Spleen (tissue), 11 donors: ENCODE results near the gene CEMIP. TPM values are rescaled to one million over a fixed set of nuclear protein-coding genes. Genes with fewer than 3 reads are reported as not detected.

Experiments used
- DNase-seq: peaks from one replicate; pipeline ENCODE4 v3.0.0-alpha.2; 2020
- H3K27ac ChIP-seq, 8 donors: fragments of 200-600 bp; sonication (generic) in 7 of 8; 1 replicate in 4 of 8; 2 replicates in 4 of 8; pipeline versions ENCODE4 v1.5.0 to v1.8.0; 2016 to 2021; ENCODE audit warnings: inconsistent platforms in 4 of 8, mild to moderate bottlenecking in 4 of 8, moderate library complexity in 1 of 8
- H3K27me3 ChIP-seq, 7 donors: fragments of 200-600 bp; sonication (generic) in 6 of 7; replicated peaks in 1 of 7; 1 replicate in 4 of 7; 2 replicates in 3 of 7; pipeline versions ENCODE4 v1.5.0 to v1.8.0; 2016 to 2021; ENCODE audit warnings: inconsistent platforms in 3 of 7, mild to moderate bottlenecking in 1 of 7
- H3K36me3 ChIP-seq, 6 donors: fragments of 200-600 bp; sonication (generic) in 5 of 6; 1 replicate in 4 of 6; 2 replicates in 2 of 6; pipeline versions ENCODE4 v1.5.0 to v1.8.0; 2016 to 2021; ENCODE audit warnings: inconsistent platforms in 2 of 6
- H3K4me1 ChIP-seq, 6 donors: fragments of 200-600 bp; sonication (generic) in 5 of 6; 1 replicate in 3 of 6; 2 replicates in 3 of 6; pipeline versions ENCODE4 v1.5.0 to v1.8.0; 2016 to 2021; ENCODE audit warnings: inconsistent platforms in 3 of 6
- H3K4me3 ChIP-seq, 8 donors: fragments of 200-600 bp; sonication (generic) in 7 of 8; 1 replicate in 4 of 8; 2 replicates in 4 of 8; pipeline versions ENCODE4 v1.5.0 to v1.8.0; 2016 to 2021; ENCODE audit warnings: inconsistent platforms in 4 of 8, mild to moderate bottlenecking in 4 of 8, moderate library complexity in 2 of 8
- H3K9me3 ChIP-seq, 8 donors: fragments of 200-600 bp; sonication (generic) in 7 of 8; 1 replicate in 4 of 8; 2 replicates in 4 of 8; pipeline versions ENCODE4 v1.5.0 to v1.8.0; 2016 to 2021; ENCODE audit warnings: inconsistent platforms in 4 of 8
- CTCF ChIP-seq, 11 experiments: fragments of 200-600 bp in 7 of 11; fragments of 450-650 bp in 4 of 11; sonication (generic) in 4 of 11; IDR thresholded peaks in 8 of 11; conservative IDR thresholded peaks in 3 of 11; 1 replicate in 7 of 11; 2 replicates in 4 of 11; pipeline versions ENCODE4 v1.4.0 to v1.8.0; 2016 to 2021; ENCODE audit warnings: antibody characterized with exemption in 11 of 11, inconsistent platforms in 4 of 11, mild to moderate bottlenecking in 1 of 11
- POLR2A ChIP-seq, 3 donors: fragments of 450-650 bp; IDR thresholded peaks; one replicate each; pipeline ENCODE4 v1.5.1; 2017; ENCODE audit warnings: antibody characterized with exemption in 3 of 3, mild to moderate bottlenecking in 1 of 3
- POLR2AphosphoS5 ChIP-seq, 3 donors: sonication (generic); formaldehyde crosslinking; IDR thresholded peaks; one replicate each; pipeline ENCODE4 v1.5.1; 2017; ENCODE audit warnings: antibody characterized with exemption in 3 of 3
- WGBS, 5 donors: extraction: QIAGEN DNeasy Blood & Tissue Kit in 3 of 5; methylation state at CpG; one replicate each; pipeline versions ENCODE4 v1.1.5 to v1.1.7; 2013 to 2018; 5-methylcytosine and 5-hydroxymethylcytosine counted together
- intact Hi-C: fragments of 100-400 bp; cut with DNase I; formaldehyde crosslinking; loops from one replicate; pipeline ENCODE4 v1.15.0; 2023; ENCODE audit warnings: low total_unique reads
- polyA plus RNA-seq, 3 donors: library from polyadenylated mRNA; stranded (reverse); fragments of 200-250 nt; gene quantifications; one replicate each; pipeline ENCODE4 v1.2.1, GENCODE V29; 2013
- total RNA-seq, 7 donors: library from RNA; depleted of rRNA in 3 of 7; stranded (reverse); fragments of >200 nt in 3 of 7; fragmentation: NEBNext Ultra II Directional in 4 of 7; extraction: Animal tissue kit (Norgen Biotek cat#: 25700) in 4 of 7; gene quantifications; one replicate each; pipeline versions ENCODE4 v1.1.0 to v1.2.1, GENCODE V29; 2016 to 2021
- donor health status: healthy with polysubstance abuse.
- donor health status: DM: no; HTN: no; CAD: no; lungs with moderate emphysema.
- donor health status: DM: no; HTN: no; CAD: no.
- donor health status: Bipolar disorder and iron deficiency.
- donor health status: healthy.
- donor health status: DM: no; HTN: no; CAD: no.
- donor health status: DM: yes; HTN: yes; CAD: no.

CEMIP gene
- total and polyA plus RNA-seq, 10 donors: 0.20 to 3.0 (median 1.0) TPM; not detected in 1

- WGBS, 5 donors: 69 to 75% (median 73%) methylated on average over 10 of the region's 10 CpGs
- peaks cover 0 to 63% (median 25%) of the 10 kb centered on the region in 7 donors for H3K27me3 ChIP-seq
- no peaks in the 10 kb centered on the region for H3K9me3 ChIP-seq
- H3K4me3 ChIP-seq: peak overlapping the region in 1 of 8 donors; percentile 47
- H3K36me3 ChIP-seq: no peaks in the 10 kb centered on the region
- no peak for DNase-seq
- peak overlapping the region in 1 of 8 donors; percentile 33 for H3K27ac ChIP-seq
- TF ChIP-seq POLR2AphosphoS5 (IDR thresholded peaks at IDR 0.05) (no peak), POLR2A (IDR thresholded peaks at IDR 0.05) (no peak), CTCF (IDR thresholded peaks at IDR 0.05 in 8 of 11, conservative IDR thresholded peaks at IDR 0.05 in 3 of 11) (no peak)
- peaks cover 16 to 56% (median 37%) of the 10 kb centered on the region in 6 donors for H3K4me1 ChIP-seq
- intact Hi-C loops: loop anchor here (2.0 to 10.0 kb wide), 2 partner anchors 83 to 321 kb away; partner anchors contain the start of gene ABHD17C
Observed at GRCh38 chr15:80777826-80778620, 1.1 kb upstream of the CEMIP start.

DNA sequence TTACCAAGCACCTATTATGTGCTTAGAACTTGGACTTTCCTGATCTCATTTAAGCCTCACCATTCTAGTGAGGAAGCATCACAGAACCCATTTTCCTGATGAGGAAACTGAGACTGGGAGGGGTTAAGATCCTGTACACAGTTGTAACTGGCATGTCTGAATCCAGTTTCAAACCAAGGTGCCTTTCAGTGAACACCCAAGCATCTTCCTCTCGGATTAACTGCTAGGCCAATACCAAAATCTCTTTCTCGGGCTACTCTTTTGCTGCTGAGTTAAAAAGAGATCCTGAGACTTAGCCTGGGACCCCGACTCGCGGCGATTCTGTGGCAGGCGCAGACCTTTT is 578 bp upstream of the CEMIP start:
- no peaks in the 10 kb centered on the region for H3K36me3 ChIP-seq
- no peak for TF ChIP-seq CTCF (IDR thresholded peaks at IDR 0.05 in 8 of 11, conservative IDR thresholded peaks at IDR 0.05 in 3 of 11)
- 28 to 42% (median 35%) methylated on average over 6 to 7 of the region's 7 CpGs for WGBS, 5 donors
- peaks cover 16 to 56% (median 37%) of the 10 kb centered on the region in 6 donors for H3K4me1 ChIP-seq
- DNase-seq: no peak
- no peaks in the 10 kb centered on the region for H3K9me3 ChIP-seq
- intact Hi-C loops: loop anchor here (10.0 kb wide), 1 partner anchor 84 kb away; the partner anchor contains the start of gene ABHD17C
- peak overlapping the region in 6 of 8 donors; percentile 34 to 63 (median 47) for H3K4me3 ChIP-seq
- H3K27me3 ChIP-seq: peaks cover 0 to 64% (median 25%) of the 10 kb centered on the region in 7 donors
- H3K27ac ChIP-seq: no peak overlapping the region

- WGBS, 5 donors: 3 to 6% (median 5%) methylated on average over 27 to 45 of the region's 45 CpGs
Observed at GRCh38 chr15:80779658-80780415, 667 bp downstream of the CEMIP start.

More at GRCh38 chr15:80779658-80780415, 667 bp downstream of the CEMIP start:
- no peaks in the 10 kb centered on the region for H3K9me3 ChIP-seq
- H3K36me3 ChIP-seq: no peaks in the 10 kb centered on the region
- no peak for DNase-seq
- peak overlapping the region; percentile 20 to 63 (median 47) for H3K4me3 ChIP-seq
- TF ChIP-seq POLR2A (IDR thresholded peaks at IDR 0.05) (no peak), POLR2AphosphoS5 (IDR thresholded peaks at IDR 0.05) (no peak), CTCF (IDR thresholded peaks at IDR 0.05 in 8 of 11, conservative IDR thresholded peaks at IDR 0.05 in 3 of 11) (no peak)
- intact Hi-C loops: loop anchor here (10.0 kb wide), 1 partner anchor 85 kb away; the partner anchor contains the start of gene ABHD17C
- H3K27me3 ChIP-seq: peaks cover 0 to 64% (median 25%) of the 10 kb centered on the region in 7 donors
- H3K4me1 ChIP-seq: peaks cover 16 to 56% (median 34%) of the 10 kb centered on the region in 6 donors
- H3K27ac ChIP-seq: no peak overlapping the region
